ENCODE data around the gene EVC2.

- no peak for TF ChIP-seq CTCF (conservative IDR thresholded peaks at IDR 0.05; ENCODE audit: low read depth, low read length)
- no peak for TF ChIP-seq EZH2 (IDR thresholded peaks at IDR 0.05; ENCODE audit: borderline replicate concordance, low read depth, low read length, poor library complexity, severe bottlenecking)
Measured at GRCh38 chr4:5544762-5545161, 163.6 kb downstream of the EVC2 start.
